Left lung (tissue), 10 donors: ENCODE data around the gene ADAP1. TPM values are rescaled to one million over a fixed set of nuclear protein-coding genes. Genes with fewer than 3 reads are reported as not detected.
A peak's percentile ranks its signal among the peaks of the same experiment; 100 is the strongest.

Experiments used
- ATAC-seq: fragments of 200-7000 bp; cut with Tn5 transposase; one replicate; pipeline ENCODE4 v1.9.1; 2020; ENCODE audit warnings: moderate library complexity
- DNase-seq, 4 donors: peaks; one replicate each; pipeline ENCODE4 v3.0.0-alpha.2; 2013 to 2020
- H3K27ac ChIP-seq, 2 donors: fragments of 200-600 bp; sonication (generic) in 1 of 2; one replicate each; pipeline versions ENCODE4 v1.5.0 to v1.8.0; 2020 to 2021
- H3K27me3 ChIP-seq, 2 donors: fragments of 200-600 bp; sonication (generic) in 1 of 2; one replicate each; pipeline versions ENCODE4 v1.5.0 to v1.8.0; 2020 to 2021
- H3K36me3 ChIP-seq, 2 donors: fragments of 200-600 bp; sonication (generic) in 1 of 2; one replicate each; pipeline versions ENCODE4 v1.5.0 to v1.8.0; 2020 to 2021
- H3K4me1 ChIP-seq, 2 donors: fragments of 200-600 bp; one replicate each; pipeline ENCODE4 v1.8.0; 2021
- H3K4me3 ChIP-seq, 2 donors: fragments of 200-600 bp; sonication (generic) in 1 of 2; one replicate each; pipeline versions ENCODE4 v1.5.0 to v1.8.0; 2020 to 2021; ENCODE audit warnings: mild to moderate bottlenecking in 1 of 2
- H3K9me3 ChIP-seq, 2 donors: fragments of 200-600 bp; sonication (generic) in 1 of 2; one replicate each; pipeline versions ENCODE4 v1.5.0 to v1.8.0; 2020 to 2021
- CTCF ChIP-seq, 2 donors: fragments of 200-600 bp; sonication (generic) in 1 of 2; IDR thresholded peaks; one replicate each; pipeline versions ENCODE4 v1.5.0 to v1.8.0; 2021; ENCODE audit warnings: antibody characterized with exemption in 2 of 2
- intact Hi-C, 2 donors: fragments of 100-400 bp; cut with DNase I; formaldehyde crosslinking; loops; one replicate each; pipeline versions ENCODE4 v1.11.2 to v1.14.2; 2022
- polyA plus RNA-seq, 6 donors: library from polyadenylated mRNA; unstranded; fragments of 120-200 nt; gene quantifications; one replicate each; pipeline ENCODE4 v1.2.1, GENCODE V29; 2013; ENCODE audit not compliant: insufficient read length in 6 of 6
- total RNA-seq, 2 donors: library from RNA; stranded (reverse); fragmentation: NEBNext Ultra II Directional; extraction: Animal tissue kit (Norgen Biotek cat#: 25700); gene quantifications; one replicate each; pipeline ENCODE4 v1.2.1, GENCODE V29; 2021
- donor health status: DM: no; HTN: yes; CAD: no.
- donor health status: DM: no; HTN: no; CAD: no.

ADAP1 gene
- total and polyA plus RNA-seq, 8 donors: 5.1 to 35.1 (median 8.5) TPM

GRCh38 chr7:947391-948210 is 6.9 kb downstream of the ADAP1 start:
- no peak overlapping the region for H3K4me3 ChIP-seq
- ATAC-seq: no peak
- peaks cover 0 to 18% of the 10 kb centered on the region in 2 donors for H3K4me1 ChIP-seq
- H3K27ac ChIP-seq: no peak overlapping the region
- intact Hi-C loops: no loop called here
- H3K27me3 ChIP-seq: peaks cover 0 to 14% of the 10 kb centered on the region in 2 donors
- no peaks in the 10 kb centered on the region for H3K9me3 ChIP-seq
- TF ChIP-seq CTCF (IDR thresholded peaks at IDR 0.05): no peak
- H3K36me3 ChIP-seq: no peaks in the 10 kb centered on the region
- peak in 1 of 4 donors; percentile 68 for DNase-seq

GRCh38 chr7:946256-946996 is 8.1 kb downstream of the ADAP1 start:
- H3K36me3 ChIP-seq: no peaks in the 10 kb centered on the region
- H3K9me3 ChIP-seq: no peaks in the 10 kb centered on the region
- H3K4me1 ChIP-seq: peaks cover 0 to 14% of the 10 kb centered on the region in 2 donors
- peak overlapping the region in 1 of 2 donors; percentile 40 for H3K4me3 ChIP-seq
- ATAC-seq: no peak
- intact Hi-C loops: no loop called here
- DNase-seq: peak in 1 of 4 donors; percentile 52
- peaks cover 0 to 7% of the 10 kb centered on the region in 2 donors for H3K27me3 ChIP-seq
- TF ChIP-seq CTCF (IDR thresholded peaks at IDR 0.05): no peak
- H3K27ac ChIP-seq: peak overlapping the region; percentile 22 to 61

GRCh38 chr7:945556-946255 is 8.8 kb downstream of the ADAP1 start:
- no peak for TF ChIP-seq CTCF (IDR thresholded peaks at IDR 0.05)
- ATAC-seq: peak; percentile 98
- no peaks in the 10 kb centered on the region for H3K9me3 ChIP-seq

GRCh38 chr7:945147-945555 is 9.3 kb downstream of the ADAP1 start:
- Histone ChIP-seq H3K4me3 (peak overlapping the region; percentile 1 to 40), H3K4me1 (peaks cover 0 to 17% of the 10 kb centered on the region in 2 donors), H3K36me3 (no peaks in the 10 kb centered on the region), H3K27me3 (peaks cover 0 to 7% of the 10 kb centered on the region in 2 donors), H3K9me3 (no peaks in the 10 kb centered on the region), H3K27ac (peak overlapping the region; percentile 55 to 61)
- ATAC-seq: peak; percentile 57
- no peak for TF ChIP-seq CTCF (IDR thresholded peaks at IDR 0.05)
- DNase-seq: peak in 1 of 4 donors; percentile 72
- intact Hi-C loops: no loop called here

More at GRCh38 chr7:945556-946255, 8.8 kb downstream of the ADAP1 start:
- intact Hi-C loops: no loop called here
- DNase-seq: peak in 3 of 4 donors; percentile 71 to 95 (median 88)
- Histone ChIP-seq H3K36me3 (no peaks in the 10 kb centered on the region), H3K27ac (peak overlapping the region; percentile 55 to 61), H3K27me3 (peaks cover 0 to 7% of the 10 kb centered on the region in 2 donors), H3K4me1 (peaks cover 0 to 20% of the 10 kb centered on the region in 2 donors), H3K4me3 (peak overlapping the region; percentile 1 to 40)
